Muscle layer of colon (tissue), 2 donors: ENCODE data around the gene EPHA2.

Experiments
- H3K27ac ChIP-seq: one replicate; pipeline ENCODE4 v1.7.0; 2013; ENCODE audit warnings: low read depth, mild to moderate bottlenecking, low read length, moderate library complexity
- H3K27me3 ChIP-seq, 2 donors: one replicate each; pipeline ENCODE4 v1.7.0; 2013; ENCODE audit warnings: low read length in 2 of 2, mild to moderate bottlenecking in 2 of 2; ENCODE audit not compliant: insufficient read depth in 2 of 2, control insufficient read depth in 1 of 2
- H3K36me3 ChIP-seq: one replicate; pipeline ENCODE4 v1.7.0; 2013; ENCODE audit warnings: mild to moderate bottlenecking, low read length; ENCODE audit not compliant: insufficient read depth
- H3K4me1 ChIP-seq: one replicate; pipeline ENCODE4 v1.7.0; 2013; ENCODE audit warnings: mild to moderate bottlenecking, low read length; ENCODE audit not compliant: insufficient read depth
- H3K4me3 ChIP-seq, 2 donors: one replicate each; pipeline ENCODE4 v1.7.0; 2013; ENCODE audit warnings: low read length in 2 of 2, low read depth in 1 of 2, mild to moderate bottlenecking in 1 of 2, moderate library complexity in 1 of 2
- H3K9ac ChIP-seq: one replicate; pipeline ENCODE4 v1.7.0; 2013; ENCODE audit warnings: low read length
- H3K9me3 ChIP-seq: one replicate; pipeline ENCODE4 v1.7.0; 2013; ENCODE audit warnings: mild to moderate bottlenecking, low read length
- donor health status: abdominal sarcoma.
- donor health status: Adenocarcinoma of cecum.

The EPHA2 gene

DNA sequence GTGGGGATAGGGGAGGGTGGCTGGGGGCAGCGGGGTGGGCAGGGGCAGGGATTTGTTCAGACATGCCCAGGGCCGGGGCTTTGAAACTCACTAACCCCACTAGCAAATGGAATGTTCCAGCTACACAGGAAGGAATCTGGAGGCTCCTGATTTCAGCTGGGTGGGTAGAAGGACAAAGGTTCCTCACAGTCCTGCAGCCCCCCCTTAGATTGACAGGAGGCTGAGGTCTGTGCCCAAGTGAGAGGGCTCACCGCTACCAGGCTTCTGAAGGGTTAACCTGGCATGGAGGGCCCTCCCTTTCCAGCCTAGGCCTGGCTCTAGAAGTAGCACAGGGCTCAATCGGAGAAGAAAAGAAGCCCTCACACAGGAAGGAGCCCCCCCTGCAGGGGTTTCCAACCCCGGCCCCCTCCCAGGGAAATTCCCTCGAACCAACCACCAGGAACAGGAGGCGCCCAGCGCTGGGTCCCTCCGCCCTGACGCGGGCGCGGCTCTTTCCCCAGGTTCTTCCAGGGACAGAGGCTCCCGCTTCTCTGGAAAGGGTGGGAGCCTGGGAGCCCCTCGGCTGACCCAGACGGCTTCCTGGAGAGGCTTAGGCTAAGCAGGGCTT, 3.3 kb downstream of the EPHA2 start:
- H3K4me3 ChIP-seq, result no peak overlapping the region
- peaks cover under 1% of the 10 kb centered on the region for H3K36me3 ChIP-seq
- no peak overlapping the region for H3K9ac ChIP-seq
- H3K9me3 ChIP-seq, result no peaks in the 10 kb centered on the region
- peaks cover 33% of the 10 kb centered on the region for H3K4me1 ChIP-seq
- no peaks in the 10 kb centered on the region for H3K27me3 ChIP-seq
- no peak overlapping the region for H3K27ac ChIP-seq

DNA sequence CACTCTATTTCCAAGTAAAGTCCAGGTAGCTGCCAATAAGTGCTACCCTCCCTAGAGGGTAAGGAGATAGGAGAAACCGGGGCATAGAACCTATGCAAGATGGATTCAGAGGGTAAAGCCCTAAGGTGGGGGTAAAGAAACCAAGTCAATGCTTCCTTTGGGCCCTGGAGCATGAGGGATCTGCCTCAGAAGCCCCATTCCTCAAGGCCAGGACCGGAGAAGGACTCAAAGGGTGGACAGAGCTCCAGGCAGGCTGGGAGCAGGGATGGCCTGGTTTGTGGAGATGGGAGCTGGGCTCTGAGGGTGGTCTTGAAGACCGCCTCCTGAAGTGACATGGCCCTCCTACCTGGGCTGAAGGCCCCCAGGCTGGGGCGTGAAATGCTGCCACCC, 3.9 kb downstream of the EPHA2 start:
- no peak overlapping the region for H3K9ac ChIP-seq
- peaks cover 6% of the 10 kb centered on the region for H3K36me3 ChIP-seq
- no peak overlapping the region for H3K27ac ChIP-seq
- no peak overlapping the region for H3K4me3 ChIP-seq
- no peaks in the 10 kb centered on the region for H3K9me3 ChIP-seq
- H3K4me1 ChIP-seq, result peaks cover 39% of the 10 kb centered on the region
- H3K27me3 ChIP-seq, result no peaks in the 10 kb centered on the region

DNA sequence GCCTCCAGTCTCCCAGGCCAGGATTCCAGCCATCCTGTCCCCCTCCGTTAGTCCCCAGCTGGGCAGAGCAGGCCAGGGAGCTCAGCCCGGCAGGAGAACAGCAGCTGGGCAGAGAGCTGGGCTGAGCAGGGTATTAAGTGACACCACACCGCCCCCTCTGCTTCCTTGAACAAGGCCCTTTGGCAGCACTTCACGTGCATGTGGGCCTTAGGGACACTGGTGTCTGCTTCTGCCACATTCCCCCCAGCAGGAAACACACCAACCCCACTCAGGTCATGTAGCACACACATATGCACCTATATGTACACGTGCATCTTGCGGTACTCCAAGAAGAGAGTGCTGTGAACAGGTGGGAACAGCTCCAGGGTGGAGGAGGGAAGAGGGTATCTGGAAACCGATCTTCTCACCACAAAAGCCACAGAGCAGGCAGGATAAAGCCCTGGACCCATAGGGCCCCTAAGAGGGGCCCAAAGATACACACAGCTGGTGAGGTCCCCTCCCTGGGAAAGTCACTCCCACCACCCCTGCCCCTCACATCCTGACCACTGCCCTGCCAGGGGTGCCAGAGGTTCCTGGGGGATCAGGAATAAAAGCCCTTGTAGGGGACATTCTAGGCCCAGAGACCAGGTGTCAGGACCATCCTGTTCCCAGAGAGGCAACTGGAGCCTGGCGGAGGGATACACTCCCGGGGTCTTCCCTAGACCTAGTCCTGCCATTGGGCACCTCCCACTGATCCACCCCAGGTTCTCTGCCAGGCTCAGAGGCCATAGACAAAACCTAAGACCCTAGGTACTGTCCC, 4.5 kb downstream of the EPHA2 start:
- Histone ChIP-seq H3K9ac (no peak overlapping the region), H3K9me3 (no peaks in the 10 kb centered on the region), H3K4me3 (no peak overlapping the region), H3K27me3 (no peaks in the 10 kb centered on the region), H3K27ac (no peak overlapping the region), H3K36me3 (peaks cover 6% of the 10 kb centered on the region), H3K4me1 (peaks cover 45% of the 10 kb centered on the region)

DNA sequence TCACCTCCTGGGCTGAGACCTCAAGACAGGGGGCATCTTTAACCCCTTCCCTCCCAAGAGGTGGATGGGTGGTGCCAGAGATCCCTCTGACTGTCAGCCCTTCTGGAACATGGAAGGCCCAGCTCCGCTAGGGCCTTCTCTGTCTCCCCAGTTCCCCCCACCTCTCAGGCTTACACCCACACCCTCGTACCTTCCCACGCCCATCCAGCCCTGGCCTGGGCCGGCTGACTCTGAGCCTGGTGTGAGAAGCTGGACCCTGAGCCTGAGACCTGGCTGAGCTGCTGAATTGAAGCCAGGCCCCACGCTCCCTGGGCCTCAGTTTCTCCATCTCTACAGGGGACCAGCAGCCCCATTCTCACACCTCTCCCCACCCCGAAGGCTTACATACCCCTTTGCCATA, 5.4 kb downstream of the EPHA2 start:
- peaks cover 54% of the 10 kb centered on the region for H3K4me1 ChIP-seq
- no peaks in the 10 kb centered on the region for H3K9me3 ChIP-seq
- H3K27ac ChIP-seq, result no peak overlapping the region
- no peak overlapping the region for H3K9ac ChIP-seq
- peaks cover 6% of the 10 kb centered on the region for H3K36me3 ChIP-seq
- H3K4me3 ChIP-seq, result no peak overlapping the region
- H3K27me3 ChIP-seq, result no peaks in the 10 kb centered on the region

- no peak overlapping the region for H3K9ac ChIP-seq
- H3K27ac ChIP-seq, result no peak overlapping the region
- no peak overlapping the region for H3K4me3 ChIP-seq
- H3K27me3 ChIP-seq, result no peaks in the 10 kb centered on the region
- no peaks in the 10 kb centered on the region for H3K9me3 ChIP-seq
- peaks cover 56% of the 10 kb centered on the region for H3K4me1 ChIP-seq
- H3K36me3 ChIP-seq, result peaks cover 6% of the 10 kb centered on the region
Measured at GRCh38 chr1:16149702-16150488, 6.0 kb downstream of the EPHA2 start.

GRCh38 chr1:16149146-16149545, 6.7 kb downstream of the EPHA2 start:
- peaks cover 53% of the 10 kb centered on the region for H3K4me1 ChIP-seq
- no peak overlapping the region for H3K9ac ChIP-seq

DNA sequence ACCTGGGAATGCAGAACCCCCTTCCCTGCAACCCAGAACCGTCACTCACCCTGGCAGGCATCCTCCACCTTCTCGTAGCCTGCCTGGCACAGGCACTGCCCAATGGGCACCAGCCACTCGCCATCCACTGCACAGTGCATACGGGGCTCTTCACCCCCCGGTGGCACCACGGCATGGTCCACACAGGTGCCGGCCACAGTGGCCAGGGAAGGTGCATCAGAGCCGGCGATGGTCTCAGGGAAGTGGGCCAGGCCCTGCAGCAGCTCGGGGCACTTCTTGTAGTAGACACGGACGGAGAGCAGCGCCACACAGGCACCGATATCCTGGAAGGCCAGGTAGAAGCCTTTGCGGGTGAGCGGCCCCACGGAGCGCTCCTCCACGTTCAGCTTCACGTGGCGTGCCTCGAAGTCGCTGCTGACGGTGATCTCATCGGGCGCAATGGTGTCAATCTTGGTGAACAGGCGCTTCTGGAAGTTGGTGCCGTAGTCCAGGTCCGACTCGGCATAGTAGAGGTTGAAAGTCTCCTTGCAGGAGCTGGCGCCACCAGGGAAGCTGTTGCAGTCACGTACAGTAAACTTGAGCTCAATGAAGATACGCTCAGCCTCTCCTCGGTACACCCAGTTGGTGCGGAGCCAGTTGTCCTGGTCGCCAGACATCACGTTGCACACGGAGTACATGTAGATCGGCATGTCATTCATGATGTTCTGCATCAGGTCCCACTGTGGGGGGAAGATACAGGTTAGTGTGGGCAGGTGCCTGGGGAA, 7.4 kb downstream of the EPHA2 start:
- Histone ChIP-seq H3K4me1 (peaks cover 46% of the 10 kb centered on the region), H3K27ac (no peak overlapping the region), H3K27me3 (no peaks in the 10 kb centered on the region), H3K36me3 (peaks cover 6% of the 10 kb centered on the region), H3K9me3 (no peaks in the 10 kb centered on the region), H3K4me3 (no peak overlapping the region), H3K9ac (no peak overlapping the region)

More at GRCh38 chr1:16149146-16149545, 6.7 kb downstream of the EPHA2 start:
- Histone ChIP-seq H3K9me3 (no peaks in the 10 kb centered on the region), H3K4me3 (no peak overlapping the region), H3K27me3 (no peaks in the 10 kb centered on the region), H3K27ac (no peak overlapping the region), H3K36me3 (peaks cover 6% of the 10 kb centered on the region)

DNA sequence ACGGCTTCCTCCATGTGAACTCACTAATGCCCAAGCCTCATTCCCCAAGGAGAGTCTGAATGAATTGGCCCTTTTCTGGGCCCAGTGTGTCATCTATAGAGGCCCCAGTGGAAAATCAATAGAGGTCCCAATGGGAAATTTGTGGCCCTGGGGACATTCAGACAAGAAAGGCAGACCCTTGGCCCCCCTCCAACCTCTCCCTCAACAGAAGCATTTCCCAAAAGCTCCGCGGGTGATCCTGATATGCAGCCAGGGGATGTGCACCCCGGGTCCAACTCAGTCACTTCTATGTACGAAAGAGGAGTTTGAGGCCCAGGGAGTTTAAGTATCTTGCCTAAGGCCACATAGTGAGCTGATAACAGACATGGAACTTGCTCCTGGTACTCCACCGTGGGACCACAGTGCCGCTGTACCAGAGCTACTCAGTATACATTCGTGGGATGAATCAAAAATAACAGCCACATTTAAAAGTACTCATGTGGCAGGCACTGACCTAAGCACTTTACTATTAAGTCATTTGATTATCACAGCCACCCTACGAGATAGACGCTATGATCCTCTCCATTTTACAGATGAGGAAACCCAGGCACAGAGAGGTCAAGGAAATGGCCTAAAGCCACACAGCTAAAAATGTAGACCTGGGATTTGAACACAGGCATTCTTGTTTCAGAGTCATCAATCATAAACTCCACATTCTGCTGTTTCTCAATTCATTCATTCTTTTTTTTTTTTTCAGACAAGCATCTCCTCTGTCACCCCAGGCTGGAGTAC, 8.5 kb downstream of the EPHA2 start:
- Histone ChIP-seq H3K27me3 (no peaks in the 10 kb centered on the region), H3K27ac (no peak overlapping the region), H3K36me3 (peaks cover 6% of the 10 kb centered on the region), H3K4me1 (peaks cover 45% of the 10 kb centered on the region), H3K4me3 (no peak overlapping the region), H3K9me3 (no peaks in the 10 kb centered on the region), H3K9ac (no peak overlapping the region)

DNA sequence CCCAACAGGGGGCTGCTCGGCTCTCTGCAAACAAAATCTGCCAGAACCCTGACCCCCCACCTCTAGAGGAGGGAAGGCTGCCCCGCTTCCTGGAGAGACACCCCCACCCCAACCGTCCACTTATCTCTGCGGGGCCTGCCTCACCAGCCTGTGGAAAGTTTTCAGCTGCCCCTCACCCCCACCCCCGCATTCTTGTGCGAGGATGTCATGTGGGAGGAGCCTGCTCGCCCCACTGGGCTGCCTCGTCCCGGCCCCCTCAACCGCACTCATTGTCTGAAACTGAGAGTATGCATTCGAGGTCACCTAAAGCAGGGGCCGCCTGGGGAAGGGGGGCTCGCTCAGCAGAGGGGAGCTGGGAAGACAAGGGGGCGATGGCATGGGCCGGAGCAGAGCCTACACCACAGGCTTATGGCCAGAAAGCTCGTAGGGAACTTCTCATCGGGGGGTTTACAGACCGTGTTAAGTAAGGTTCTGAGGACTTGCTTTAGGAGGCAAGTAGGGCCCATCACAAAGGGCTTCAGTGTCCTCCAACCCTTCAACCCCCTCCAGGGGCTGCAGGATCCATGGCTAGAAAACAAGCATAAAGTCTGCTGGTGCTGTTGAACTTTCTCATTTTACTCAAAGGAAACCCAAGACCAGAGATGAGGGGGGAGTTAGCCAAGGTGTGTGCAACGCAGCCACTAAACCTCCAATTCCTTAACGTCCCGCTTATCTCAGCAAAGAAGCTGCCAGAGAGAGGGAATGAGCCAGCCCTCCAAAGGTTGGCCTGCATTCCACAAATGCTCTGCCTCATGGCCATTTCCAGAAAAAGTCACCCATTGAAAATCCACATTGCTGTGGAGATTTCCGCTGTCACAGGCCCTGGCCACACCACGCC, 9.4 kb downstream of the EPHA2 start:
- Histone ChIP-seq H3K4me1 (peaks cover 50% of the 10 kb centered on the region), H3K36me3 (peaks cover 6% of the 10 kb centered on the region), H3K27ac (peak overlapping the region; percentile 73), H3K9me3 (no peaks in the 10 kb centered on the region), H3K9ac (peak overlapping the region; percentile 57), H3K4me3 (peak overlapping the region; percentile 56 to 64), H3K27me3 (no peaks in the 10 kb centered on the region)
